Vagina (tissue), 2 donors: Measurements from ENCODE around the gene SFXN4. TPM values are rescaled to one million over a fixed set of nuclear protein-coding genes. Genes with fewer than 3 reads are reported as not detected.
A peak's percentile ranks its signal among the peaks of the same experiment; 100 is the strongest.

Source experiments
- DNase-seq, 2 donors: peaks; one replicate each; pipeline ENCODE4 v3.0.0-alpha.2; 2017; ENCODE audit errors: extremely low spot score in 2 of 2
- H3K27ac ChIP-seq: fragments of 200-600 bp; sonication (generic); one replicate; pipeline ENCODE4 v1.5.1; 2019
- H3K27me3 ChIP-seq: fragments of 200-600 bp; sonication (generic); one replicate; pipeline ENCODE4 v1.5.1; 2019
- H3K36me3 ChIP-seq, 2 donors: fragments of 200-600 bp; sonication (generic); one replicate each; pipeline ENCODE4 v1.5.1; 2017 to 2019
- H3K4me1 ChIP-seq: fragments of 200-600 bp; sonication (generic); one replicate; pipeline ENCODE4 v1.5.1; 2019
- H3K4me3 ChIP-seq, 2 donors: fragments of 200-600 bp; sonication (generic); 1 replicate in 1 of 2; 2 replicates in 1 of 2; pipeline ENCODE4 v1.5.1; 2016 to 2019
- H3K9me3 ChIP-seq: fragments of 200-600 bp; sonication (generic); one replicate; pipeline ENCODE4 v1.5.1; 2019
- CTCF ChIP-seq, 3 experiments: fragments of 450-650 bp in 2 of 3; fragments of 200-600 bp in 1 of 3; sonication (generic) in 1 of 3; IDR thresholded peaks; one replicate each; pipeline ENCODE4 v1.5.1; 2017 to 2019; ENCODE audit warnings: antibody characterized with exemption in 3 of 3, mild to moderate bottlenecking in 2 of 3, moderate library complexity in 2 of 3
- POLR2A ChIP-seq, 2 donors: fragments of 450-650 bp; IDR thresholded peaks; one replicate each; pipeline ENCODE4 v1.6.1; 2017; ENCODE audit warnings: antibody characterized with exemption in 2 of 2, mild to moderate bottlenecking in 2 of 2, moderate library complexity in 2 of 2
- POLR2AphosphoS5 ChIP-seq, 2 donors: sonication (generic); formaldehyde crosslinking; IDR thresholded peaks; one replicate each; pipeline ENCODE4 v1.9.0; 2017; ENCODE audit warnings: antibody characterized with exemption in 2 of 2, mild to moderate bottlenecking in 2 of 2, low read depth in 1 of 2; ENCODE audit not compliant: insufficient read depth in 1 of 2
- intact Hi-C: fragments of 100-400 bp; cut with DNase I; formaldehyde crosslinking; loops from one replicate; pipeline ENCODE4 v1.15.1; 2023
- total RNA-seq: library from RNA; depleted of rRNA; stranded (reverse); fragments of >200 nt; gene quantifications from one replicate; pipeline ENCODE4 v1.2.3, GENCODE V29; 2016

The SFXN4 gene
- total RNA-seq, 1 donor from 2014 or later = 12.3 TPM

GRCh38 chr10:119133949-119134348 is 31.6 kb downstream of the SFXN4 start:
- intact Hi-C loops = no loop called here
- Histone ChIP-seq H3K36me3 (peaks cover 0 to 40% of the 10 kb centered on the region in 2 donors), H3K9me3 (no peaks in the 10 kb centered on the region), H3K4me3 (no peak overlapping the region), H3K4me1 (no peaks in the 10 kb centered on the region), H3K27ac (no peak overlapping the region), H3K27me3 (no peaks in the 10 kb centered on the region)
- no peak for DNase-seq
- TF ChIP-seq CTCF (IDR thresholded peaks at IDR 0.05) (no peak), POLR2A (IDR thresholded peaks at IDR 0.05) (no peak), POLR2AphosphoS5 (IDR thresholded peaks at IDR 0.05; ENCODE audit: insufficient read depth in 1 of 2, low read depth in 1 of 2) (no peak)

DNA sequence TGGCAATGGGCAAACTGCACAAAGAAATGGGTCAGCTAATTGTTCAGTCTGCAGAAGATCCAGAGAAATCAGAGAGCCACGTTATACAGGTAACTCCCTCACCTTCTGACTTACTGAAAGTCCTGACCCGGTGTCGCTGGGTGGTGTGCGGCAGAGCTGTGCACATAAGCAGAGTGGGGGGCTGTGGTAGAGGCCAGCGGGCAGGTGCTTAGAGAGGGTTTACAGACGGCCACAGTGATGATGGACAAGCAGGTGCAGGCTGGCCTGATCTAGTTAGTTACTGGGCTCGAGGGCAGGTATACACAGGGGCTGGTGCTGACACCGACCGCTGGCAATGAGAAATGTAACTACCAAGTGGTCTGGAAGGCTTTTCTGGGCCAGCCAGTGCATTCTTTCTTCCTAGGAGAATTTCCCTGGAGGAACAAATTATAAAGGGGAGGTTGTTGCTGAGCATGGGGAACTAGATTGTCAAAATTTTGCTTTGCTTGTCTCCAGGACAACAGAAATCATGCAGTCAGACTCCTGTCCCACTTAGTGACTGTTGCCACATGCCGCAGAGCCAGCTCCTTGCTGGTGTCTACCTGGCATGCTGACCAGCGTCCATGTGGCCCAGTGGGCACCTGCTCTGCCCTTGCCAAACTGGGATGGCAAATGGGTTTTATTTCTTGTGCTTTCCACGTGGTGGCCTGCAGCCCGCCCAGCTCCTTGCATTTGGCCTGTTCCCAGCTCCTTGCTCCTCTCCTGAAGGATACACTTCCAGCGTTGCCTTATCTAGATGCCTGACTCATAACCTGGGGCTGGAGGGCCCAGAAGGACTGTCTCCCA is 32.8 kb downstream of the SFXN4 start:
- intact Hi-C loops = no loop called here
- H3K4me3 ChIP-seq = no peak overlapping the region
- H3K36me3 ChIP-seq = peaks cover 0 to 51% of the 10 kb centered on the region in 2 donors
- no peaks in the 10 kb centered on the region for H3K9me3 ChIP-seq
- no peak overlapping the region for H3K27ac ChIP-seq
- TF ChIP-seq POLR2AphosphoS5 (IDR thresholded peaks at IDR 0.05; ENCODE audit: insufficient read depth in 1 of 2, low read depth in 1 of 2) (no peak), CTCF (IDR thresholded peaks at IDR 0.05) (no peak), POLR2A (IDR thresholded peaks at IDR 0.05) (no peak)
- no peaks in the 10 kb centered on the region for H3K27me3 ChIP-seq
- no peaks in the 10 kb centered on the region for H3K4me1 ChIP-seq
- DNase-seq = no peak

GRCh38 chr10:119131512-119132240 is 33.8 kb downstream of the SFXN4 start:
- Histone ChIP-seq H3K4me1 (no peaks in the 10 kb centered on the region), H3K9me3 (no peaks in the 10 kb centered on the region), H3K4me3 (peak overlapping the region; percentile 18 to 29), H3K27me3 (no peaks in the 10 kb centered on the region), H3K36me3 (peaks cover 0 to 57% of the 10 kb centered on the region in 2 donors), H3K27ac (peak overlapping the region; percentile 46)
- DNase-seq = no peak
- TF ChIP-seq POLR2AphosphoS5 (IDR thresholded peaks at IDR 0.05; ENCODE audit: insufficient read depth in 1 of 2, low read depth in 1 of 2) (no peak), CTCF (IDR thresholded peaks at IDR 0.05) (no peak), POLR2A (IDR thresholded peaks at IDR 0.05) (no peak)
- intact Hi-C loops = no loop called here

DNA sequence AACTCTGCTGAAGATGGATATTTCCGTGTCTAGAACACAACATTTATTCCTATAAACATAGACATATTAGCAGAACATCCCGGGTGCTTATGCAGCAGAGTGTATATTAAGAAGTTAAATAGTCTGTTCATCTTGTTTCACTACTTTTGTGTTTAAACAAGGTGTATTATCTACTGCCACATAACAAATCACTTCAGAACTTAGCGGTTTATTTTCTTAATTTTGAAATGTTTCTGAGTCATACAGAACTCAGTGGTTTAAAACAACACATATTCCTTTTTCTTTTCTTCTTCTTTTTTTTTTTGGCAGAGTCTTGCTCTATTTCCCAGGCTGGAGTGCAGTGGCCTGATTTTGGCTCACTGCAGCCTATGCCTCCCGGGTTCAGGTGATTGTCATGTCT is 35.8 kb downstream of the SFXN4 start:
- no peak overlapping the region for H3K4me3 ChIP-seq
- no peaks in the 10 kb centered on the region for H3K9me3 ChIP-seq
- H3K4me1 ChIP-seq = no peaks in the 10 kb centered on the region
- no peaks in the 10 kb centered on the region for H3K27me3 ChIP-seq
- no peak for TF ChIP-seq CTCF (IDR thresholded peaks at IDR 0.05)
- no peak for TF ChIP-seq POLR2AphosphoS5 (IDR thresholded peaks at IDR 0.05; ENCODE audit: insufficient read depth in 1 of 2, low read depth in 1 of 2)
- no peak for TF ChIP-seq POLR2A (IDR thresholded peaks at IDR 0.05)
- DNase-seq = no peak
- intact Hi-C loops = no loop called here
- H3K27ac ChIP-seq = no peak overlapping the region
- H3K36me3 ChIP-seq = peaks cover 0 to 72% of the 10 kb centered on the region in 2 donors
